Activated T-helper 1 cell treated with Interleukin-2 at 50 U/mL for 16 hours (primary cell): Measurements from ENCODE around the gene BMP8A.
"Not testable (repeated sequence)": the region's sequence is repeated elsewhere in the genome, so short reads cannot be mapped to it uniquely, and the experiment has no call there.

Experiments used
- DNase-seq: peaks from one replicate; pipeline ENCODE4 v3.0.0-alpha.2; 2020; ENCODE audit warnings: low read depth

Gene BMP8A

GRCh38 chr1:39483276-39483675 is 8.2 kb upstream of the BMP8A start:
- no peak for DNase-seq

GRCh38 chr1:39484564-39484963 is 6.9 kb upstream of the BMP8A start:
- DNase-seq = no peak

GRCh38 chr1:39485046-39485803 is 6.2 kb upstream of the BMP8A start:
- DNase-seq = no peak

GRCh38 chr1:39488012-39488545 is 3.4 kb upstream of the BMP8A start:
- DNase-seq = no peak

- DNase-seq = no peak
Observed at GRCh38 chr1:39488793-39489566, 2.5 kb upstream of the BMP8A start.

GRCh38 chr1:39489567-39490239 is 1.7 kb upstream of the BMP8A start:
- no peak for DNase-seq

GRCh38 chr1:39490596-39491145 is 765 bp upstream of the BMP8A start:
- DNase-seq = no peak

GRCh38 chr1:39492118-39493042 is 944 bp downstream of the BMP8A start:
- DNase-seq = not testable (repeated sequence)

GRCh38 chr1:39493043-39493810 is 1.8 kb downstream of the BMP8A start:
- DNase-seq = not testable (repeated sequence)

- no peak for DNase-seq
Observed at GRCh38 chr1:39494671-39495410, 3.4 kb downstream of the BMP8A start.

- not testable (repeated sequence) for DNase-seq
Observed at GRCh38 chr1:39496520-39496919, 5.1 kb downstream of the BMP8A start.

- no peak for DNase-seq
Observed at GRCh38 chr1:39497585-39497984, 6.1 kb downstream of the BMP8A start.

- DNase-seq = not testable (repeated sequence)
Observed at GRCh38 chr1:39498096-39498710, 6.8 kb downstream of the BMP8A start.

- DNase-seq = not testable (repeated sequence)
Observed at GRCh38 chr1:39498821-39499220, 7.4 kb downstream of the BMP8A start.

GRCh38 chr1:39499668-39500067 is 8.2 kb downstream of the BMP8A start:
- DNase-seq = no peak

GRCh38 chr1:39500862-39501389 is 9.5 kb downstream of the BMP8A start:
- DNase-seq = no peak

- no peak for DNase-seq
Observed at GRCh38 chr1:39501666-39502065, 10.2 kb downstream of the BMP8A start.

GRCh38 chr1:39504436-39504835 is 13.0 kb downstream of the BMP8A start:
- DNase-seq = not testable (repeated sequence)

- no peak for DNase-seq
Observed at GRCh38 chr1:39505289-39505688, 13.9 kb downstream of the BMP8A start.
